GM19467 (cell line): ENCODE data around the gene SLC25A17.
"Not testable (repeated sequence)": the region's sequence is repeated elsewhere in the genome, so short reads cannot be mapped to it uniquely, and the experiment has no call there.

Source experiments
- ATAC-seq: cut with Tn5 transposase; IDR thresholded peaks from one replicate; pipeline ENCODE4 v1.9.1; 2021; ENCODE audit warnings: mild to moderate bottlenecking, moderate library complexity; ENCODE audit not compliant: unreplicated experiment

SLC25A17 gene

DNA sequence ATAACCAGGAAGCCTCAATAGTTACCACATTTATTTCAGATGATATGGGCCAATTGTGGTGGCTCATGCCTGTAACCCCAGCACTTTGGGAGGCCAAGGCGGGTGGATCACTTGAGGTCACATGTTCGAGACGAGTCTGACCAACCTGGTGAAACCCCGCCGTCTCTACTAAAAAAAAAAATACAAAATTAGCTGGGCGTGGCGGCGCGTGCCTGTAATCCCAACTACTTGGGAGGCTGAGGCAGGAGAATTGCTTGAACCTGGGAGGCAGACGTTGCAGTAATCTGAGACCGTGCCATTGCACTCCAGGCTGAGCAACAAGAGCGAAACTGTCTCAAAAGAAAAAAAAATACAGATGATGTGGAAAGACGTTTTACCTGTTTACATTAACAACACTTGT, 60.3 kb downstream of the SLC25A17 start:
- not testable (repeated sequence) for ATAC-seq

DNA sequence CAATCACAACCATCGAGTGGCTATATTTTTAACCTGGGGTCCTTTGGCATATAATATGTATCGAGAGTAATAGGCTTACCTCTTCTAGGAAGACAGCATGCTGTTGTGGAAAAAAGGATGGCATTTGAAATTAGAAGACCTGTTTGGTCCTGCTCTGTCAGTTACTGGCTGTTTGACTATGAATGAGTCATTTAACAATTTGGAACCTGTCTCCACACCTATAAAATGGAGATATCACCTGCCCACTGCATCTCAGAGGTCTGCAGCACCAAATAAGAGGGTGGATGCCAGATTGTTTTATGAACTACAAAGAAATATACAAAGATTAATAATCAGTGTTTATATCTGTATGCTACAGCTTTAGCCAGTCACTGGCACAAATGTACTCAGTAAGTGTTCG, 60.8 kb downstream of the SLC25A17 start:
- no peak for ATAC-seq

DNA sequence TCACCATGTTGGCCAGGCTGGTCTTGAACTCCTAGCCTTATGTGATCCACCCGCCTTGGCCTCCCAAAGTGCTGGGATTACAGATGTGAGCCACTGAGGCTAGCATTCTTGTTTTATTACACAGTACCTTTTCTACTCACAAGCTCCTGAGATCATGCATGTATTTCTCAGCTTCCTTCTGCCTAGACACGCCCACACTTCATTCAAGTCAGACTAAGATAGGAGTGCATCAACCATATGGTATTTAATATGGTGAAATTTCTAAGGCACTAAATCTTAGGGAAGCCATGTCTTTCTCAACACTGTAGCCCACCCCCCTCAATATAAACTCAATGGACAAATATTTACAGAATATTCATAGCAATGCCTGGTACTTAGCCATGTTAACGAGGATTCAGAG, 62.1 kb downstream of the SLC25A17 start:
- no peak for ATAC-seq

DNA sequence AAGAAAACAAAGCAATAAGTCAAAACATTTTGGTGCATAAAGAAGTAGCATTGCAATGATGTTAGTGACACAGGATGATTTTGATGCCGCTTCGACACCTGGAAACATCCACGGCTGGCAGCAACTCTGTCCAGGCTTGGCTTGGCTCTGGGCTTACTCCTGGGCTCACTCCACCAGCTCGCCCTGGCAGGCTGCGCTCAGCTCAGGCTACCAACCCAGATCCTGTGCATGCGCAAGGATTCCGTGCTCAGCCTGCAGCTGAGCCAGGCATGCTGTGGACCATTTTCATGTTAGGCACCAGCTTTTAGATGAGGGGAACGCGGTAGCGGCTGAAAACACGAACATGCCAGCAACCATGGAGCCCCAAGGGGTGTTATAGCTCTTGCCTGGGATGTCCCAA, 66.0 kb downstream of the SLC25A17 start:
- no peak for ATAC-seq

DNA sequence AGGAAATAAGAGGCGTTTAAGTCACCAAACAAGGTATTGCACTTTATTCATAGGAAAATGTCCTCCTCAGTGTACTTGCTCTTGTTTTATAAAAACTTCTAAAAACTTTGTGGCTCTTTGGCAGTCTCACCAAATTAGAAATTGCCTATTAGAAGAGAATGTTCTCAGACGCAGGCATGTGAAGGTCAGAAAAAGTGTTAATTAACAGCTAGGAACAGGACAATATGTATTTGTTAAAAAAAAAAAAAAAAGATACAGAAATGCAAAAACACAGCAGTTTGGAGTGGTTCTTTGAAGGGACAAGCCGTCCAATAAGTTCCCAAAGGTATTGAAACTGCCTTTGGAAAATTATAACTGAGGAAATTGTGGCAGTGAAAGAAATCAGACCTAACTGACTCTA, 67.9 kb downstream of the SLC25A17 start:
- no peak for ATAC-seq

DNA sequence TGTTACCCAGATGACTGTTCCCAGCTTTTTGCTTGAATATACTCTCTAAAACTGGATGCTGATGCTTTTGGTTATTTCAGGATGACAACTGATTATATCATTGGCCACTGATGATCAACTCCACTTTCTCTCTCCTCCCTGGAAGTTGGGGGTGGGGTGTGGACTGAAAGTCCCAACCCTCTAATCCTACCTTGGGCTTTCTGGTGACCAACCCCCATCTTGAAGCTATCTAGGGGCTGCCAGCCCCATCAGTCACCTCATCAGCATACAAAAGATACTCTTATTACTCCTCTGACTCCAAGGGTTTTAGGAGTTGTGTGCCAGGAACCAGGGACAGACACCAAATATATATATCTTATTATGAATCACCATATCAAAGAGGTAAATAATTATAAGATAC, 69.3 kb downstream of the SLC25A17 start:
- ATAC-seq: no peak

DNA sequence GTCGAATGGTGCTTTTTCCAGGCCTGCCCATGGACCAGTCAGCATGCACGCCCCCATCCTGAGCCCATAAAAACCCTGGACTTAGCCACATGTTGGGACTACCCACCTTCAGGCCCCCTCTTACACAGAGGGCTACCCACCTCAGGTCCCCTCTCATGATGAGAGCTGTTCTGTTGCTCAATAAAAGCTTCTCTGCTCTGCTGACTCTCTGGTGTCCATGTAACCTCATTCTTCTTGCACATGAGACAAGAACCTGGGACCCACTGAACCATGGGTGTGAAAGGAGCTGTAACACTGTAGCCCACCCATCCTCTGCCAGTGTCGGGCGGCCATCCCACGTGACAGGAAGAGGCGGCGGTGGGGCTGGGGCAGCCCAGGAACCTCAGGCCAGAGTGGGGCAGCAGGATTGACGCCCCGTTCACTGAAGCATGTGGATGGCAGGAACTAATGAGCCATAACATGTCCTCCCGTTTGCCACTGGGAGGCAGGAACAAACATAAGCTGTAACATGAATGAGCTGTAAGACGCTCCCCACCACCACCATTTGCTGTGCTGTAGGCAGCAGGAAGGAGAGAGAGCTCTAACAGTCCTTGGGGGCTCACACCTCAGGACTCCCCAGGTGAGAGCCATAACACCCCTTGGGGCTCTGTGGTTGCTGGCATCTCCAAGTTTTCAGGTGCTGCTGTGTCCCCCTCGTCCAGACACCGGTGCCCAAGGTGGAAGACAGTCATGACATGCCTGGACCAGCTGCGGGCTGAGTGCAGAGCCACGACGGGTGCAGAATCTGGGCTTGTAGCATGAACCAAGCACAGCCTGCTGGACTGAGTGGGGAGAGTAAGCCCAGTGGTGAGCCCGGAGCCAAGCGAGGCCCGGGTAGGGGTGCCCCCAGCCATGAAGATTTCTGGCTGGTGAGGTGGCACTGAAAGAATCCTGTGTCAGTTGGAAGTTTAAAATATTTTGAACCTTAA, 70.5 kb downstream of the SLC25A17 start:
- ATAC-seq: no peak

DNA sequence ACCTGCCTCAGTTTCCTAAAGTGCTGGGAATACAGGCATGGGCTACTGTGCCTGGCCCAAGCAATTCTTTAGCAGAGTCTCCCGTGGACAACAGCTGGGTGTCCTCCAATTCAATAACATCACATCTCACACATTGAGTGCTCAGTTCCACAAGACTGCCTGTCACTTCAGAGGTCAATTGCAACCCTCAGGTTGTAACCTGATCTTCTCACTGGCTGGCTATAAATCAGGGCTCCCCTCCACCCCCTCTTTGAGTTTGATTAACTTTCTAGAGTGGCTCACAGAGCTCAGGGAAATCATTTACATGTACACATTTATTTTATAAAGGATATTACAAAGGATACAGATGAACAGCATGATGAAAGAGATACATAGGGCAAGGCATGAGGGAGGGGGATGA, 71.8 kb downstream of the SLC25A17 start:
- ATAC-seq: no peak

DNA sequence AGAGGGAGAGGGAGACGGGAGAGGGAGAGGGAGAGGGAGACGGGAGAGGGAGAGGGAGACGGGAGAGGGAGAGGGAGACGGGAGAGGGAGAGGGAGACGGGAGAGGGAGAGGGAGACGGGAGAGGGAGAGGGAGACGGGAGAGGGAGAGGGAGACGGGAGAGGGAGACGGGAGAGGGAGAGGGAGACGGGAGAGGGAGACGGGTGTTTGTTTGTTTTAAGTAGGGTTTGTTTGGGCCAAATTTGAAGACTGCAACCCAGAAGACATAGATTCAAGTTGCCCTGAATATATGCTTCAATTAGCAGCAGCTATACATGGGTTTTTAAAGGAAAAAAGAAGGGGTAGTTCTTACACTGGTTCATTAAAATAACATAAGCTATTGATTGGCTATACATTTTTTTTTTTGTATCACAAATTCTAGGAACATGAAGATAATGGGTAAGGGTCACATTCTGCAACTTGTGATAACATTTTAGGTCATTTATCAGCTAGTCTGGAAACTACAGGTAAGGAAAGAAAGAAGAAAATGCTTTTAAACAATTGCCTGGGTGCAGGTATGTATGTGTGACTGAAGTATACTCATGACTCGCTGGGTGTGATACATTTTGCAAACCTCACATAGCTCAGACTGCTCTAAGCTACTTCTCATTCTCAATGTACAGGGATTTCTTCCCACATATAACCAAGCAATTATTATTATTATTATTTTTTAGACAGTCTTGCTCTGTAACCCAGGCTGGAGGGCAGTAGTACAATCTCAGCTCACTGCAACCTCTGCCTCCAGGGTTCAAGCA, 72.5 kb downstream of the SLC25A17 start:
- ATAC-seq: no peak

DNA sequence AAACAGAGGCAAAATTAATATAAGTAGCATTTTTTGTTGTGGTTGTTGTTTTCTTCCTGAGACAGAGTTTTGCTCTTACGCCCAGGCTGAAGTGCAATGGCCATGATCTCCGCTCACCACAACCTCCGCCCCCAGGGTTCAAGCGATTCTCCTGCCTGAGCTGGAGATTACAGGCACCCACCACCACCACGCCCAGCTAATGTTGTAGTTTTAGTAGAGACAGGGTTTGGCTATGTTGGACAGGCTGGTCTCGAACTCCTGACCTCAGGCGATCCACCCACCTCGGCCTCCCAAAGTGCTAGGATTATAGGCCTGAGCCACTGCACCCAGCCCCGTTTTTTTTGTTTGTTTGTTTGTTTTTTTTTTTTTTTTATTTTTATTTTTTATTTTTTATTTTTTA, 75.4 kb downstream of the SLC25A17 start:
- ATAC-seq: no peak

DNA sequence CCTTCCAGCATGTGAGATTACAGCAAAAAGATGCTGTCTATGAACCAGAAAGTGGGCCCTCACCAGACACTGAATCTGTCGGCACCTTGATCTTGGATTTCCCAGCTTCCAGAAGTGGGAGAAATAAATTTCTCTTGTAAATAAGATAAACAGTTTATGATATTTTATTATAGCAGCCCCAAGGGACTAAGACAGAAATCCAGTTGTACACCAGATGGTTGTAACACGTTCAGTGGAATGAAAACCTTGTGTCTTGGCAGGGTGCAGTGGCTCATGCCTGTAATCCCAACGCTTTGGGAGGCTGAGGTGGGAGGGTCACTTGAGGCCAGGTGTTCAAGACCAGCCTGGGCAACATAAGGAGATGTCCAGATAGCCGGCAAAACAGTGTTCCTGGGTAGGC, 78.0 kb downstream of the SLC25A17 start:
- ATAC-seq: no peak

DNA sequence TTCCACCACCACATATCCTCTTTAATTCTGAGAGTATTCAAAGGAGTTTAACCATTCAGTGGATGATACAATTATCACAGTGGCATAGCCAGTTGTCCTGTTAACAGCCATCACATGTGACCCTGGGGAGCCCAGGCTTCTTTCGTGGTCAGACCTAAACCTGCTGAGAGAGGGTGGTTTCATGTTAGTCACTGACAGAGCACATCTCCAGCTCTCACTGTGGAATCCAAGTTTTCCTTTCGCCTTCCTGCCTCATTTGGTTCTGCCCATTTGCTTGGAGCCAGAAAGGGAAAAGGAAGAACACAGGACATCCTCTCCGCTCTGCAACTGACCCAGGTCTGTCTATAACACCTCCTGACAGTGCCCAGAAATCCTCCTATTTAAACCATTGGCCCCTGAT, 79.4 kb downstream of the SLC25A17 start:
- ATAC-seq: no peak

DNA sequence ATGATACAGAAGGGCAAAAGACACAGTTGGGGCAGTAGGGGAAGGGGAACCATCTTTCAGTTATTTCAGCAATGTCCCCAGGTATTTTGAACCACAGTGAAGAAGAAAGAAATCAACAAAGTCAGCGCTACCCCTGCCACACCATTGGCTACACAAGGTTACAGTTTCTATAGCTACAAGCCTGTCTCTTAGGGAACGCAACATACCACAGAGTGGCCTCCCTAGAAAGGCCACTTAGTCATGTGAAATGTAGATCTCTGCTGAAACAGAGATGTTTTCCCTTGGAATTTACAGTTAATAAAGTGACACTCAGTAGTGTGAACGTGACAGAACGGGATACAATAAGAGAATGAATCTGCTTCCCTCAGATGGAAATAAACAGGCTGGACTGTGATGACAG, 85.2 kb downstream of the SLC25A17 start:
- ATAC-seq: no peak

DNA sequence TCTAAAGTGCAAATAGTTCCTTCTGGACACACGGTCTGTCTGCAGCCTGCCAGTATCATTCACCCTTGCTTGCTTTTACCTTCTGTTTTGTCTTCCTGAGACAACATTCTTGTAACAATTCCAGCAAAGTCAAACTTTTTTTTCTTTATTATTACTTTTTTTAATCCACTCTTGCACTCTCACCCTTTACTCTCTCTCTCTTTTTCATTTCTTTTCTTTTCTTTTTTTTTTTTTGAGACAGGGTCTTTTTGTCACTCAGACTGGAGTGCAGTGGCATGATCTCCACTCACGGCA, 86.2 kb downstream of the SLC25A17 start:
- ATAC-seq: no peak

DNA sequence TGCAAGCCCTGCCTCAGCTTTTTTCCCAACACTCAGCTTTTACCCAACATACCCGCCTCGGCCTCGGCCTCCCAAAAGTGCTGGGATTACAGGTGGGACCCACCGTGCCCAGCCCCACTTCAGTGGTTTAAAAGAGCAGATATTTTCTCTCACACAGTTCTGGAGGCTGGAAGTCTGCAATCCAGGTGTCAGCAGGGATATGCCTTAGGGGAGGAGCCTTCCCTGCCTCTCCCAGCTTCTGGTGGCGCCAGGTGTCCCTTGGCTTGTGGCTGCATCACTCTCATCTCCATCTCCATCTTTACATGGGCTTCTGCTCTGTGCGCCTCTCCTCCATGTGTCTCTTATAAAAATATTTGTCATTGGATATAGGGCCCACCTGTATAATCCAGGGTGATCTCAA, 89.9 kb downstream of the SLC25A17 start:
- no peak for ATAC-seq

DNA sequence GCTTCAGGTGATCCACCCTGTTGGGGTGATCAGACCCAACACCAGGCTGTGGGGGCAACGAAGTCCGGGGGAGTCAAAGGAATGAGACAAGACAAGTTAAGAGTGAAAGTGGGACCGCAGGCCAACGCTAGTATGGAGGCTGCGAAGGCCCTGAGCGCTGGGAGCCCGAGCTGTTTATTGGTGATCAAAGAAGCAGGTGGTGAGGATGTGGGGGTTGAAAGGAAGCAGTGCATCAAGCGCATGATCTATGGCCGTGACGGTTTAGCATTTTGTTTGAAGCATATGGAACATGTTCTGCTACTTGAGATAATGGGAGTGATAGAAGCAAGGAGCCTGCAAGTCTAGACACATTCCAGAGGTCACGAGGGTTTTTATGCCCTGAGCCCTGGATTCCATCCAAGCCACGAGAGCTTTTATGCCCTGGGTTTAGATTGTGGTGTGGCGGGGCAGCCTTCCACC, 90.4 kb downstream of the SLC25A17 start:
- ATAC-seq: no peak

DNA sequence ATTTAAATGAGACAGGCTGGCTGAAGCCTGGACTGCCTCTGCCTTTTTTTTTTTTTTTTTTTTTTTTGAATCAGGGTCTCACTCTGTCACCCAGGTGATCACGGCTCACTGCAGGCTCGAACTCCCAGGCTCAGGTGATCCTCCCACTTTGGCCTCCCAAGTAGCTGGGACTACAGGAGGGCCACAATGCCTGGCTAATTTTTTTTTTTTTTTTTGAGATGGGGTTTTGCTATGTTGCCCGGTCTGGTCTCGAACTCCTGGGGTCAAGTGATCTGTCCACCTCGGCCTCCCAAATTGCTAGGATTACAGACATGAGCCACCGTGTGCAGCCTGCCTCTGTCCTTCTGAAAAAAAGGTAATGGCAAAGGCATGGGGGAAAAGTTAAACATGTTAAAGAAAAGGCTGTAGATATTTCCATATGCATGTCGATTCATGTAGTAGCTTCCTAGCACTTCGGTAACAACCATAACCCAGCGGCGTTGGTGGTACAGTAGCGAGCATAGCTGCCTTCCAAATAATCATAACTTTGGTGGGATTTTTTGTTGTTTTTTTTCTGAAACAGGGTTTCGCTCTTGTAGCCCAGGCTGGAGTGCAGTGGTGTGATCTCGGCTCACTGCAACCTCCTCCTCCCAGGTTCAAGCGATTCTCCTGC, 91.1 kb downstream of the SLC25A17 start:
- ATAC-seq: no peak

DNA sequence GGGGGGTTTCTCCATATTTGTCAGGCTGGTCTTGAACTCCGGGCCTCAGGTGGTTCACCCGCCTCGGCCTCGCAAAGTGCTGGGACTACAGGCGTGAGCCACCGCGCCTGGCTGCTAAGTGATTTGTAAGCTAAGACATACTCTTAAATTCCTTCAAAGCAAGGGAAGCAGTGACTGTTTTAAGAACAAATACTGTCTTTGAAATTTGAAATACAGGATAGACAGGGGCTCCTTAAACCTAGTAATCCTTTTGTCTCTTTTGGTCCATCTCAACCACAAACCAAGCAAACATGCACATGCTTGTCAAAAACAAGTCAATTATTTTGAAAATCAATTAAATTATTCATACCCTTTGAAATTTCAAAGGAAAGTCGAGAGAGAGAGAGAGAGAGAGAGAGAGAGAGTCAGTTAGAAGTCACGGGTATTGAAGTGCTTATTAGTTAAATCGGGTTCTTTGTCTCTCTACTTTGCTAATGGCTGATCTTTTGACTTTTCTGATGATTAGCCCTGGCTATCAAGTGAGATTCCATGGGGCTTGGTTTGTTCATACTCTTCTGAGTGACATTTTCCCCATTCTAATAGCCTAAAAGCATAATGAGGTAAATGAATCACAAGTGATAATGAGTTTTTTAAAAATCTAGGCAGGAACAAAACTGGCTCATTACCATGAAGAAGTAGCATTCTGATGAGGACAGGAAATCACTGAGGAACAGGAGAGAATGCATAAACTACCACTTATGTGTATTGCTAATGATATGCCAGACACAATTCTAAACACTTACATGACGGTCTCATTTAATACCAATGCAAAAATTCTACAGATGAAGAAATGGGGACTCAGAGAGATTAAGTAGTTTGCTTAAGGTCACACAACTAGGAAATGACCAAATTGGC, 91.8 kb downstream of the SLC25A17 start:
- no peak for ATAC-seq

DNA sequence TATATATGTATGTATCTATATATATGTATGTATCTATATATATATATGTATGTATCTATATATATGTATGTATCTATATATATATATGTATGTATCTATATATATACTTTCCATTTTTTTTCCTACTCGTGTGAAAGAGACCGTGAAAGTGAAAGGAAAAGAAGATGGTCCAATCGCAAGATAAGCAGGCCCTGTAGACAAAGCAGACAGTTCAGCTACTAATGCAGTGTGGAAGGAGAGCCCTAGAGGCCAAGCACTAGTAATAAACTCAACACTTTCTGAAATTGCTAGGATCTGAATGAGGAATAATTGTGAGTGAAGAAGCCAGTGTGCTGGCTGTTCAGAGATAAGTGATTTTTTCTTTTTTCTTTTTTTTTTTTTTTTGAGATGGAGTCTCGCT, 92.6 kb downstream of the SLC25A17 start:
- ATAC-seq: no peak

DNA sequence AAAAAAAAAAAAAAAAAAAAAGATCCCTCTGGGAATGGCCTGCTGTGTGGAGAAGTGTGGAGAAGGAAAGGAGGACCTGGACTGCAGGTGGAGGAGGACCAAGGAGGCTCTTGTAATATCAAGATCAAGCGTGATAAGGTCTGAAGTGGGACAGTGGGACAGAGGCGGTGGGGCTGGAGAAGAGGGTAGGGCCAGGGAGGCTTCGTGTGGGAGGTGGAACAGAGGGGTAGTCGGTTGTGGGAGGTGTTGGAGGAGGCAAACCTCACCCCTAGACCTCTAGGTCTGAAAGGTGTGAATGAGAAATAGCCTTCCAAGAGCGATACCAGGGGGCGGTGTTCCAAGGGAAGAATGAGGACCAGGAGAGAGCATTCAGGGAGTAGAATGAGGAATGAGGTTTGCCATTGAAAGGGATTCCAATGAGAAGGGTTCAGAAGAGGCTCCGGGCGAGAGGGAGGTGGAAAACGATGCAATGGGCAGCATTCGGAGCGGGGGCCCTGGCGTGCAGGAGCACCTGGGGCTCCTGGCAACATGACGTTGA, 95.7 kb downstream of the SLC25A17 start:
- ATAC-seq: no peak
